ENCODE results near the gene ORC6. TPM values are rescaled to one million over a fixed set of nuclear protein-coding genes. Genes with fewer than 3 reads are reported as not detected.

The ORC6 gene
- total and polyA plus RNA-seq, 9 of the 15 experiments (the other 6 are each of a cell fraction or from before 2014, with no cell fraction given): 18.7 to 71.4 (median 47.0) TPM

- no peak overlapping the region; a peak in 1 of 4 replicates for H3K9ac ChIP-seq (ENCODE audit: insufficient read depth in 1 of 2, low read depth in 2 of 2, low read length in 2 of 2)
- TF ChIP-seq ETS2 (tag; IDR thresholded peaks at IDR 0.05; ENCODE audit: borderline replicate concordance, poor library complexity, severe bottlenecking): no peak
- TF ChIP-seq MCM3 (IDR thresholded peaks at IDR 0.05): no peak
- TF ChIP-seq FOXK2 (conservative IDR thresholded peaks at IDR 0.05 in 1 of 2, IDR thresholded peaks at IDR 0.05 in 1 of 2; ENCODE audit: low read depth in 2 of 2): no peak
- no peak for TF ChIP-seq GATAD2B (IDR thresholded peaks at IDR 0.05; ENCODE audit: borderline replicate concordance)
- TF ChIP-seq SIX5 (IDR thresholded peaks at IDR 0.05; ENCODE audit: borderline replicate concordance in 1 of 2, insufficient read depth in 1 of 2, low read depth in 1 of 2, low read length in 2 of 2): no peak
- no peak for TF ChIP-seq NR2C2 (CRISPR knock-in tag; IDR thresholded peaks at IDR 0.05)
- TF ChIP-seq NR2C2 (tag; IDR thresholded peaks at IDR 0.05): no peak
- no peak for TF ChIP-seq HIVEP1 (CRISPR knock-in tag; IDR thresholded peaks at IDR 0.05)
- TF ChIP-seq ZNF239 (CRISPR knock-in tag; IDR thresholded peaks at IDR 0.05): no peak
- no peak for TF ChIP-seq ZNF584 (CRISPR knock-in tag; IDR thresholded peaks at IDR 0.05; ENCODE audit: low read depth)
- TF ChIP-seq HMGN3 (IDR thresholded peaks at IDR 0.05; ENCODE audit: borderline replicate concordance, extremely low read depth, insufficient read length, low read depth, low read length): no peak
- no peak for TF ChIP-seq ILF3 (IDR thresholded peaks at IDR 0.05; ENCODE audit: borderline replicate concordance)
- no peak for TF ChIP-seq TEAD2 (tag; IDR thresholded peaks at IDR 0.05)
- TF ChIP-seq, protein P1, sequence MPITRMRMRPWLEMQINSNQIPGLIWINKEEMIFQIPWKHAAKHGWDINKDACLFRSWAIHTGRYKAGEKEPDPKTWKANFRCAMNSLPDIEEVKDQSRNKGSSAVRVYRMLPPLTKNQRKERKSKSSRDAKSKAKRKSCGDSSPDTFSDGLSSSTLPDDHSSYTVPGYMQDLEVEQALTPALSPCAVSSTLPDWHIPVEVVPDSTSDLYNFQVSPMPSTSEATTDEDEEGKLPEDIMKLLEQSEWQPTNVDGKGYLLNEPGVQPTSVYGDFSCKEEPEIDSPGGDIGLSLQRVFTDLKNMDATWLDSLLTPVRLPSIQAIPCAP (CRISPR knock-in tag; IDR thresholded peaks at IDR 0.05; ENCODE audit: borderline replicate concordance): no peak
- TF ChIP-seq ZNF512 (tag; IDR thresholded peaks at IDR 0.05): no peak
- TF ChIP-seq, protein P2, sequence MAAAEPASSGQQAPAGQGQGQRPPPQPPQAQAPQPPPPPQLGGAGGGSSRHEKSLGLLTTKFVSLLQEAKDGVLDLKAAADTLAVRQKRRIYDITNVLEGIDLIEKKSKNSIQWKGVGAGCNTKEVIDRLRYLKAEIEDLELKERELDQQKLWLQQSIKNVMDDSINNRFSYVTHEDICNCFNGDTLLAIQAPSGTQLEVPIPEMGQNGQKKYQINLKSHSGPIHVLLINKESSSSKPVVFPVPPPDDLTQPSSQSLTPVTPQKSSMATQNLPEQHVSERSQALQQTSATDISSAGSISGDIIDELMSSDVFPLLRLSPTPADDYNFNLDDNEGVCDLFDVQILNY (CRISPR knock-in tag; IDR thresholded peaks at IDR 0.05): no peak
- TF ChIP-seq MAFG (tag; conservative IDR thresholded peaks at IDR 0.05): no peak
Measured at GRCh38 chr16:46729326-46729995, 40.0 kb downstream of the ORC6 start.

More at GRCh38 chr16:46729326-46729995, 40.0 kb downstream of the ORC6 start:
- no peak overlapping the region for H2AFZ ChIP-seq (ENCODE audit: low read depth, low read length)
- no peaks in the 10 kb centered on the region; the same call in 2 of the 3 replicates for H3K36me3 ChIP-seq (ENCODE audit: control insufficient read depth, insufficient read depth, low read length)
- DNase-seq (ENCODE audit: extremely low read depth in 1 of 4, low spot score in 3 of 4): no peak
- no peaks in the 10 kb centered on the region for H3K9me1 ChIP-seq (ENCODE audit: control insufficient read depth, insufficient read depth, low read length)
- intact Hi-C loops (cut with micrococcal nuclease): no loop called here
- ChIA-PET POLR2A (no interaction called here), CTCF (ENCODE audit: low intra/inter-chr PET ratio) (no interaction called here)
- peaks cover 2% of the 10 kb centered on the region; the same call in 1 of the 2 replicates for H3K9me3 ChIP-seq (replicated peaks; ENCODE audit: control insufficient read depth, insufficient read depth, low read depth, low read length)
- H3K79me2 ChIP-seq (ENCODE audit: control insufficient read depth, insufficient read depth, low read length): no peaks in the 10 kb centered on the region
- H3K4me2 ChIP-seq (ENCODE audit: insufficient read depth, low read length): no peak overlapping the region
- no peak for ATAC-seq
- H3K4me3 ChIP-seq: no peak overlapping the region
- BruUV-seq (replicated peaks): no TSS peak
- H4K20me1 ChIP-seq (replicated peaks; ENCODE audit: control insufficient read depth, insufficient read depth, low read length): no peaks in the 10 kb centered on the region
- no peak for FAIRE-seq
- no peak overlapping the region for H3K27ac ChIP-seq (ENCODE audit: extremely low read depth, low read depth, low read length)
- no peaks in the 10 kb centered on the region for H3K27me3 ChIP-seq (ENCODE audit: control insufficient read depth in 2 of 2, insufficient read depth in 2 of 2, low read length in 2 of 2)
- H3K4me1 ChIP-seq (replicated peaks in 1 of 2; ENCODE audit: control insufficient read depth in 2 of 2, insufficient read depth in 2 of 2, low read length in 2 of 2): peaks cover 0 to 6% of the 10 kb centered on the region in 2 experiments; a peak in 1 of 5 replicates
- 52% methylated on average over 6 of the region's 7 CpGs for WGBS (ENCODE audit: insufficient coverage, low coverage, missing lambda C conversion rate)
- in situ Hi-C loops (cut with MboI): no loop called here
